ENCODE results near the gene NLRC3.

DNA sequence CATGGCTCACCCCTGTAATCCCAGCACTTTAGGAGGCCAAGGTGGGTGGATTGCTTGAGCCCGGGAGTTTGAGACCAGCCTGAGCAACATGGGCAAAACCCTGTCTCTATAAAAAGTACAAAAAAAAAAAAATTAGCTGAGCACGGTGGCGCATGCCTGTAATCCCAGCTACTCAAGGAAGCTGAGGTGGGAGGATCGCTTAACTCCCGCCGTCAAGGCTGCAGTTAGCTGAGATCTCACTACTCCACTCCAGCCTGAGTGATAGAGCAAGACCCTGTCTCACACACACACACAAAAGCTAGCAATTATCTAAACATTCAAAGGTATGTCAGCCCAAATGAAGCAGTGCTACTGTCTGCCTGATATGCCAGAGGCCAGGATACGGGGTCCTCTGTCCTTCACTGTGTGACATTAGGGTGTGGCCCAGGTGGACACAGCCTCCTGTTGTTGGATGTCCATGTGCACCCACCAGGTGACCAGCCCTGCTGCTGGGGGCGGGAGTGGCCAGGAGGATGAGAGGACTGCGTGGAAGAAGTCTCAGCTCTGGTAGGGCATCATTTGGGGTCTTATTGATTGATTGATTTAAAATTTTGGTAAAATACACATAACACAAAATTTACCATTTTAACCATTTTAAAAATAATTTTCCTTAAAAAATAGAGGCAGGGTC, 3.9 kb downstream of the NLRC3 start:
- TF ChIP-seq, protein P1, sequence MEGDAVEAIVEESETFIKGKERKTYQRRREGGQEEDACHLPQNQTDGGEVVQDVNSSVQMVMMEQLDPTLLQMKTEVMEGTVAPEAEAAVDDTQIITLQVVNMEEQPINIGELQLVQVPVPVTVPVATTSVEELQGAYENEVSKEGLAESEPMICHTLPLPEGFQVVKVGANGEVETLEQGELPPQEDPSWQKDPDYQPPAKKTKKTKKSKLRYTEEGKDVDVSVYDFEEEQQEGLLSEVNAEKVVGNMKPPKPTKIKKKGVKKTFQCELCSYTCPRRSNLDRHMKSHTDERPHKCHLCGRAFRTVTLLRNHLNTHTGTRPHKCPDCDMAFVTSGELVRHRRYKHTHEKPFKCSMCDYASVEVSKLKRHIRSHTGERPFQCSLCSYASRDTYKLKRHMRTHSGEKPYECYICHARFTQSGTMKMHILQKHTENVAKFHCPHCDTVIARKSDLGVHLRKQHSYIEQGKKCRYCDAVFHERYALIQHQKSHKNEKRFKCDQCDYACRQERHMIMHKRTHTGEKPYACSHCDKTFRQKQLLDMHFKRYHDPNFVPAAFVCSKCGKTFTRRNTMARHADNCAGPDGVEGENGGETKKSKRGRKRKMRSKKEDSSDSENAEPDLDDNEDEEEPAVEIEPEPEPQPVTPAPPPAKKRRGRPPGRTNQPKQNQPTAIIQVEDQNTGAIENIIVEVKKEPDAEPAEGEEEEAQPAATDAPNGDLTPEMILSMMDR (IDR thresholded peaks at IDR 0.05; ENCODE audit: insufficient read depth, low read depth, low read length), result no peak
- no peak for TF ChIP-seq EZH2 (IDR thresholded peaks at IDR 0.05; ENCODE audit: insufficient read depth, low read length)
